HG02763 (cell line): ENCODE results near the gene CYTH4.

Experiments
- ATAC-seq: cut with Tn5 transposase; IDR thresholded peaks from one replicate; pipeline ENCODE4 v1.9.1; 2021; ENCODE audit warnings: mild to moderate bottlenecking, moderate library complexity; ENCODE audit not compliant: unreplicated experiment

Gene CYTH4

DNA sequence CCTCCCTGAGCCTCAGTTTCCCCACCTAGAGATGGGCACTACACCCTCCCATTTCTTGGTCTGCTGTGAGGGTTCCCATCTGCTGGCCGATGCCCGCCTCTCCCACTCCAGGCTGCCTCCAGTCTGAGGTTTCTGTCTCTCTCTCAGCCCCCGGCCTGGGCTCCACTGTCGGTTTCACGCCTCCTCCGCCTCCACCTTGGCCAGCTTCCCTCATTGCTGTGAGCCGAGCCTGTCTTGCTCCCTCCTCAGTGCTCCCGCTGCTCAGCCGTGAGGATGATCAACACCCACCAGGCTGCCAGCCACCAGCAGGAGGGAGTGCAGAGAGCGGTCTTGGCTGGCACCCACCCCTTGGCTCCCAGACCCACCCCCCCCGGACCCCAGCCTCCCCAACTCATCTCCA, 61.0 kb downstream of the CYTH4 start:
- ATAC-seq = no peak

DNA sequence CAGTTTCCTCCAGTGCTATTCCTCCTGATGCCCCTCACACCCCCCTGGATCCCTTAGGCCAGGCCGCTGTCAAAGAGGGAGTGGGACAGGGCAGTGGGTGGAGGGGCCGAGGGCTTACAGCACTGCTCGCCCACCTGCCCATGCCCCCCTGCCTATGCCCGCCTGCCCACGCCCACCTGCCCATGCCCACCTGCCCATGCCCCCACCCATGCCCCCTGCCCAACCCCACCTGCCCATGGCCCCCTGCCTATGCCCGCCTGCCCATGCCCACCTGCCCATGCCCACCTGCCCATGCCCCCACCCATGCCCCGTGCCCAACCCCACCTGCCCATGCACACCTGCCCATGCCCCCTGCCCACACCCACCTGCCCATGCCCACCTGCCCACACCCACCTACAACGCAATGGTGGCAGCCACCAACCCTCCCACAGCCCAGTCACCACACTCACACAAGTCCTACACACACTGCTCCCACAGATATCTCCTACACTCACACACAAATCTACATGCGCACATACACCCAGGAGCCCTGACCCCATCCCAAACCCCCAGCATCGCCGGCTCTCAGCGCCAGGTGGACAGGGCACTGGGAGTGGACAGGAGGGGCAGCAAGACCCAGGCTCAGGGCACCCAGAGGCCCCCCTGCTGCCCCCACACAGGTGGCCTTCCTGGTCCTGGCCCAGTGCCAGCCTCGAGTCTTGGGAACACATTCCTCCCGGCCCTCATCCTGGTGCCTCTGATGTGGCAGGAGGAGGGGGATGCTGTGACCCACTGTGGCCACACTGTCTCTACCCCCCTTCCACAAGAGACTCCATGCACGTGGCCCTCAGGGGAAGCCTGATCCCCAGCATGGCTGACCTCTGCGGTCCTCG, 61.8 kb downstream of the CYTH4 start:
- no peak for ATAC-seq

DNA sequence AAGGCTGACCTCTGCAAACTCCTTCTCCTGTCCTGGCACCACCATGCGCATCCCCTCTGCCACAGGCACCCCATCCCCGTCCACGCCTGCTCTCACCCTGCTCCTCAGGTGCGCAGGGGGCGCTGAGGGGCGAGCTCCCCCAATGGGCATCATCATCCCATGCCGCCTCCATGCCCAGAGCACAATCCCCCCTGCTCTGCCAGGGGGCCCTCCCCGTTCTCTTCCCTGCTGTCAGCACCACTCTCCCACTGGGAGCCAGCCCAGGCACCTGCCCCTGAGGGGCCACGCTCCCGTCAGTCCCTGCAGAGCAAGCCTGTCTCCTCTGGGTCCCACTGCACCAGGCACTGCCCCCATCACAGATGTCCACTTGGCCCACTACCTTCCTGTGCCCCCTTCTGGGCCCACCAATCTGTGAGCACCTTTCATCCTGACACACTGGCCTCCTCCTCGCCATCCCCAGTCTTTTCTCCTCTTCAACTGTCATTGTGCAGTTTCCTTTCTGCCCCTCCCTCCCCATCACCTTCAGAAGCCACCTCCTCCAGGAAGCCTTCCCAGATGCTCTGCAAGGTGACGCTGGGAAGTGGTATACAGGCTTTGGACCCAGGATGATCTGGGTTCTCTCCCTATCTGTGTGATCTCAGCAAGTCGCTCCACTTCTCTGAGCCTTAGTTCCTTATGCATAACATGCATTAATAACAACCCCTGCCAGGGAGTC, 62.6 kb downstream of the CYTH4 start:
- ATAC-seq = no peak

DNA sequence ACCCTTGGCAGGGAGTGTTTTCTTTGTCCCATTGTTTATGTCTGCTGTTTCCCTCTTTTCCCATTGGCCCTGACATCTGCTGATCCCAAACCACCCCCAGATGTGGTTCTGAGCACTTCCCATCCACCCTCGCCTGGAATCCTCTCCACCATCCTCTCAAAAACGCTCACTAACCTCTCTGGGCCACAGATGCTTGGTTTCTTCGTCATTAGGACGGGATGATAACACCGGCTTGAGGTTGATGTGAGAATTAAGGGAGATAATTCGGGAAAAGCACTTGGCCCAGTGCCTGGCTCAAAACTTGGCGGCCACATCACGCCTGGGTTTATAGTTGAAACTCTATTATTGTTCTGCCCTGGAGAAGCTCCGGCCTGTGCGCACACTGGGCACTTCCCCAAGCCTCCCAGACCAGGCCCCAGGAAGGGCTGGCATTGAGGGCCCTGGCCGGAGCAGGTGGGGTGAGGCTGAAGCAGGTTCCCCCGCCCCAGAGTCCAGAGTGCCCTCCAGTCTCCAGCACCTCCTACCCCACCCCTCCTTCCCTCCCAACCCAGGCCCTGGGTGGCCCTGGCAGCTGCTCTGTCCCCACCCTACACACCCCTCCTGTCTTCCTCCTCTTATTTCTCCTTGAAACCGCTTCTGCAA, 63.7 kb downstream of the CYTH4 start:
- ATAC-seq = no peak

DNA sequence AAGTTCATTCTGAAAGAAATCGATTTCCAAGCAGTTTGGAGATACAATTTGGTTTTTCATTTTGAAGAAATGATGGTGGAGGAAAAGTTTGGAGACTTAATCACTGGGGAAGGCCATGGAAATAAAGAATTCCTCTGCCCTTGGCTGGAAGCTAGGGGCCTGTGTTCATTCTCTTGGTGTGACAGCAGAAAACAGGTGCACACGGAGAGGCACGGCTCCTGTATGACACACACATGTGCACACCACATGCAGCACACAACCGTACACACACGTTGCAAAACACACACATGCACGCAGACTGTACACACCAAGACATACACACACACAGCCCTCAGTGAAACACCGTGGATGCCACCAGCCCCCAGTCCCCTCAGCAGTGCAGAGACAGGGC, 64.2 kb downstream of the CYTH4 start:
- ATAC-seq = no peak

DNA sequence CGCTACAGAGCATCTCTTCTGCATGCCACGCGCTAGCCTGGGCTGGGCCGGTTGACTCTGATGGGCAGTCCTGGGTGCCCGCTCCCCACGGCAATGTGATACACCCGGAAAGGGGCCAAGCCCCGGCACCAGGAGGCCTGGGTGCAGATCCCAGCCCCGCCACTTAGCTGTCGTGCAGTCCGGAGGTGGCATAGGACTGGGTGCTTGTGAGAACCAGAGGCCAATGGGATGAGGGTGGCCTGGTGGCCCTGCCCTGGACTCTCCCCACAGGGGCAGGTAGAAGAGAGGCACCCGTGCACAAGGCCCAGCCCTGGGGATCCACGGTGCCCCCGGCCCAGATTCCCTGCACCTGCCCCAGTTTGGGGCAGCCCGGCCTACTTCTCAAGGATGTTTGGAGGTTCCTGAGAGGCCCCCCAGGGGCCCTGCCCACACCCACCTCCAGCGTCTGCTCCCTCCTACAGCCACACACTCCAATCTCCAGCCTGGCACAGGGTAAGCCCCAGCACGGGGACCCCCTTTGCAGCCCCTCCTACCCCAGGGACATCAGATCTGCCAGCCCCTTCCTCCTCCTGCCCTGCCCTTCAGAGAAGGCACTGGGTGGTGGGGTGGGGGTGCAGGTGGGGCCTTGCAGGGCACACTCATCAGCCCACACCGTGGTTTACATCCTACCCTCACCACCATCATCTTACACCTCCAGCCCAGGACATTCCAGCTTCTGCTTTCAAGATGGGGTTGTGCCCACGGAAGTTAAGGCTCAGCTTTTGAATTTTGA, 66.9 kb downstream of the CYTH4 start:
- ATAC-seq = no peak

DNA sequence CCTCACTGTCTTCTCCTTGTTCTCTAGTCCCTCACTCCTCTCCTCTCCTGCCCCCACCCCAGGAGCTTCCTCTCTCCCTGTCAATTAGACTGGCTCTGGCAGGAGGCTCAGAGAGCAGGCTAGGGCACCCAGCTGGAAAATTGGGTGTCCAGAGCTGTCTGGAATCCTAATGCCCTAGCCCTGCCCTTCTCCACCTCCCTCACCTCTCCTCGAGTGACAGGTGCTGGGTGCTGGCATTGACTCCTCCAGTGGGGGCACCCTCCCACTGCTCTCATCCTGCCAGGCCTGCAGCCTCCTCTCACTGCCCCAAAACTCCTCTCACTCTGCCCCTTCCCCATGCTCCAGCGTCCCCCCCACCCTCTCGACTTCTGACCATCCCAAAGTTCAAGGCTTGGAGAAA, 68.9 kb downstream of the CYTH4 start:
- no peak for ATAC-seq

DNA sequence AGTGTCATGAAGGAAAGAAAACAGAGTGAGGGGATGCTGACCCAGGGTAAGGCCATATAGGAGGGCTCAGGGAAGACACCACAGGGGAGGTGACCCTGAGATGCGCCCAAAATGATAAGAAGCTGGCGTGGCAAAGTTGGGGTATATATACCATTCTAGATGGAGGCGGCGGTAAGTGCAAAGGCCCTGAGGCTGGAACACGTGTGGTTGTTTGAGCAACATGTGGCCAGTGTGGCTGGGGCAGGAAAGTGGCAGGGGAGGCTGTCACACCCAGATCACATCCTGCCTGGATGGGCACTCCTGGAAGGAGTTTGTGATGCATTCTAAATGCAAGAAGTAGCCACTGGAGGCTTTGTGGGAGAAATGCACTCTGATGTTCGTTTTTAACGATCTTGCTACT, 70.2 kb downstream of the CYTH4 start:
- no peak for ATAC-seq

DNA sequence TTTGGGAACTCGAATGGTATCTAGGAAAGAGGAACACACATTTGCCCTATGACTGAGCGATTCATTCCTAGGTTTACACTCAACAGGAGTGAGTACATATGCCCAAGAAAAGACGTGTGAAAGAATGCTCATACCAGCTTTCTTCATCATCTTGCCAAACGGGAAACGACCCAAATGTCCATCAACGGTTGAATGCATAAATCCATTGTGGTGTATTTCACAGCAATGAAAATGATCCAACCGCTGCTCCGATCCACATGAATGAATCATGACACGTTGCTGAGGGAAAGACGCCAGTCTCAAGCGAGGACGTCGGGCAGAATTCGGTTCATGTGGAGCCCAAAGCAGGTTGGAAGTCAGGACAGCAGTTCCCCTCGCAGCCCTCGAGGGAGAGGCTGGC, 71.5 kb downstream of the CYTH4 start:
- no peak for ATAC-seq

DNA sequence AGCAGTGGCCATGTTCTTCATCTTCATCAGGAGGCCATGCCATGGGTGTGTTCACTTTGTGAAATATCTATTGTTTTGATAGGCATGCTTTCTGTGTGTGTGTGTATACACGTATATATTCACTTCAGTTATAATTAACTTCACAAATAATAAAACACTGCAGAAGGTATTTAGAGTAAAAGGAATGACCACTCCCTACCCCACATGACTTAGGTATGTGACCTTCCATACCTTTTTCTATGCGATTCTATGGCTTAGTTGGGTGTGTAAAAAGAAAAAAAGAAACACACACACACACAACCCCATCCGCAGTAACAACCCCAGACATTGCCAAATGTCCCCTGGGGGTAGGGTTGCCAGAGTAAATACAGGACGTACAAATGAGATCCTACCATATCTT, 72.0 kb downstream of the CYTH4 start:
- no peak for ATAC-seq

DNA sequence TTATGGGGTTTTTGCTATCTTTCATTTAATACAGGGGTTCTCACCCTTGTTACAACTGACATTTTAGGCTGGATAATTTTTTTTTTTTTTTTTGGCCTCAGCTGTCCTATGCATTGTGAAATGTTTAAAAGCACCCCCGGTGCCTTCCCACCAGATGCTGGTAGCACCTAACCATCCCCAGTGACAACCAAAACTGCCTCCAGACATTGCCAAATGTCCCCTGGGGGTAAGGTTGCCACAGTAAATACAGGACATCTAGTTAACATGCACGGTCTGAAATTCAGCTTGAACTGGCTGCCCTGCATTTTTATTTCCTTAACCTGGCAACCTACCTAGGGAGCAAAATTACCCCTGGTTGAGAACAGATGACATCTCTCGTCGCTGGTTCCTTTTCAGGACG, 72.4 kb downstream of the CYTH4 start:
- ATAC-seq = no peak

DNA sequence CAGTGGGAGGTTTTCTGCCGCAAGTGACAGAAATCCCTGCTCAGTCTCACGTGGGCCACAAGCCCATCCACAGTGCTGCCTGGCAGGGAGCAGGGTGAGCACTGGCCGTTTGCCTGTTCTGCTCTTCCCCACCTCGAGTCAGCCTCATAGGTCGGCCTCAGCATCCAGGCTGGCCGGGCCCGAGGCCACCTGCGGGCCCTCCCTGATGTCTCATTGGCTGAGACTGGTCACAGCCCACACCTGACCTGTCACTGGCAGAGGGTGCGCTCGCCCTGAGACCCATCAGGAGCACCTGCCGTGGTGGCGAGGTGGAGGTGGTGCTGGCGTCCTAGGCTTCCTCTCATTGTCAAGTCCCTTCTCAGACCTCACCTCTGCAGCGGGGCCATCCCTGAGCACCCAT, 72.9 kb downstream of the CYTH4 start:
- ATAC-seq = no peak

DNA sequence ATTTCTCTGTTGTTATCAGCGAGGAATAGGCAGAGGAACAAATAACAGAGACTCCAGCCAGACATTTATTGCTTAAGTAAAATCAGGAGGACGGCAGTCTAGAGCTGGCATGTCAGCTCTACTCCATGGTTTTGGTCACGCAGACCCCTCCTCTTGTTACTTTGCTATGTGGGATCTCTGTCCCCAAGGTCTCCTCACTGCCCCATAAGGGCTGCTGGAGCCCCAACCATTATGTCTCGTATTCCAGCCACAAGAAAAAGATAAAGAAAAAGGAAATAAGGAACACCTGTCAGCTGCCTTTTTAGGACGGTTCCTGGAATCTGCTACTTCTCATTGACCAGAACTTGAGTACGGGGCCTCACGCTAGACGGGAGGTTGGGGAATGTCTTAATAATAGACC, 74.6 kb downstream of the CYTH4 start:
- ATAC-seq = no peak

DNA sequence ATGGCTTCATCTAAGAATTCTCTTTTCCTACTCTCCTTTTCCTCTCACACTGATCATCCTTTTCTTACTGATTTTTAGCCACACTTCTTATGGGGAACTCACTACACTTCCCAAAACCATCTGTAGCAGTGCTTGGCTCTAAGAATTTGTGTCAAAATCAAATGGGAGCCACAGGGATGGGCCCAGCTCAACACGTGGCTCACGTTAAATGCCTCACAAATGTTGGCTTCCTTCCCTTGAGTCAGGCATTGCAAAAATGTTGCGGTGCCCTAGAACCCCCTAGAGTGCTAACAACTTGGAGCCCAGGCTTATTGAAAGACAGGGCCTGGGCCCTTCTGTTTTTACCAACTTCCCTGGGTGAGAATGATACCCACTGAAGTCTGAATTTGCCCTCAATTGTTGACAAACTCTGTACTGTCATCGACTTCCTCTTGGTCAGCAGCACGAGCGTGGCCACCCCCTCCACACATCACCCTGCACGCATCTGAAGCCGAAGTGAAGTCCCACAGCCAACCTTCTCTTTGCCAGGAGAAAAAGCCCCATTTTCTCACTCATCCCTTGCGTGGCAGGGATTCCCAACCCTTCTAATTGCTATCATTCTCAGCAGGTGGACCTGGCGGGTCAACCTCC, 75.3 kb downstream of the CYTH4 start:
- no peak for ATAC-seq

DNA sequence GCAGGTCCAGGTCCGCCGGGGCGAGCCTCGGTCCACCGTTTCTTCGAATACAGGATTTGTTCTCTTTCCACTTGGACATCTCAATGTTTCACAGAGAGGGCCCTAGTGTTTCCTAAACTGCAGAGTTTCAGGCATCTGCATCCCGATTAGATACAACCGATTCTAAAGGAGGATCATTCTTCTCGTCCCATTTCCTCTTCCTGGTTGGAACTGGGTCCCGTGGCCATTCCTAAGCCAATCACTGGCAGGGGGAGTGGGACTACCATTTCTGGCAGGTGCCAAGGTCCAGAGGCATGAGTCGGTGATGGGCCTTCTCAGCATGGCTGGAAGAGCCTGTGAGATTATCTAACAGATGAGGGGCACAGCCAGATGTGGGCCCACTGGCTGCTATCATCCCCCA, 76.1 kb downstream of the CYTH4 start:
- no peak for ATAC-seq

DNA sequence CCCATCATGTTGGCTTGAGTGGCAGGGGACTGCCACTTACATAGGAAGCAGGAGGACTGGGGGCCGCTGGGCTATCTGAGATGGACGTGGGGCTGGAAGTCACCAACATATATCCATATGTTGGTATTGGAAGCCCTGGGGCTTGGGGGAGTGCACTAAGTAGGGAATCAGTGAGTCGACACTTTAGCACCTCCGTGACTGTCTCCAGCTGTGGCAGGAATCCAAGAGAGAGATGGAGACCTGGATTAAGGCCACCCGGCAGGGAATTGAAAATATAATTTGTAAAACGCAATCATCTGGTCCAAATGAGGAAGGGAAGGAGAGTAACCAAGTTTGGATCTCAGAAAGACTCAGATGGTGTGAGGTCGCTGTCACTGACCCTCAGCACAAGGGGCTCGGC, 76.6 kb downstream of the CYTH4 start:
- ATAC-seq = no peak

DNA sequence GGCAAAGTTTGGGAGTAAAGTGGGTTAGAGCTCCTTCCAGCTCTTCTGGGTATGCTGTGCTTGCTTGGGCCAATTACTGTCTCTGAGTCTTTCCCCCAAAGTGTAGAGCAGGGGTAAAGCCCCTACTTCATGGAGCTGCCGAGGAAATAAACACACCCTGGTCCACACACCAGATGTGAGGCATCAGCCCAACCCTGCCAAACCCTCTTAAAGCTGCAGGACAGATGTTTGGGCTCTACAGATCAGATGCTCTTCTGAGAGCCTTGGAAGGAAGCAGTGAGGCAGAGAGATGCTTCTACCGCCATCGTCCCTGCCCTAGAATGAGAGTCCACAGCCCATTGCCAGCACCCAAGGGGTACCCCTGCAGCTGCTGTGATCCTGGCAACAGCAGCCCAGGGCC, 80.3 kb downstream of the CYTH4 start:
- no peak for ATAC-seq

DNA sequence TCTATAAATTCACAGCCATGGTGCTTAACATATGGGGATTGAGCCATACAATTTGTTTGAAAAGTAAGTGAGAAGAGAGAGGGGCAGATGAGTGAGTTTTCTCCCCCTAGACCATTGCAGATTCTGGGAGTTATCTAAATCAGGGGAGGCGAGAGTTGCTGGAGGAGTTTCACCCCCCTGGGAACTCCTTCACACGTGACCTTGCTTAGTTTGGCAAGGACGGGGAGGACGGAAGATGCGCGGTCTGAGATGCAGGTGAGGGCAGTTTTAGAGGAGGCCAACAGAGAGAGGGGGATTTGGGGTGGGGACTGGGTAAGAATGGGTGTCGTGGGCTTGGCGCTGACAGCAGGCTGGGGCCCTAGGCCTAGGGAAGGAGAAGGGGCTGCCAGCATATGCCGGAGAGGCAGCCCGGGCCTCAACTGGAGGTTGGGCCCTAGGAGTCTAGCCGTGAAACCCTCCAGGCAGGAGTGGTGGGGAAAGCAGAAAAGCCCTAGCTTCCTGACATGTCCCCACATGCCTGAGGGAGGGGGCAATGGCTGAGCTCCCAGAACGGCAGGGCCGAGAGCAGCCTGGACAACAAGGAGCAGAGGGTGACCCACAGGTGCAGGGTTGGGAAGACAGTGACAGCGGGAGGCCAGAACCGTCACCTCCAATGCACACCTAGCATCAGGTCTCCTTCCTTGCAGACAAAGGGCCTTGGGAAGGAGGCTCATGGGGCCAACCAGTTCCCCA, 81.1 kb downstream of the CYTH4 start:
- no peak for ATAC-seq
